Mesothelial cell of epicardium (in vitro differentiated cells): ENCODE measurements around the gene STAT5A. TPM values are rescaled to one million over a fixed set of nuclear protein-coding genes. Genes with fewer than 3 reads are reported as not detected.

ENCODE experiments used
- DNase-seq, 2 experiments: peaks; one replicate each; pipeline ENCODE4 v3.0.0; 2021; ENCODE audit warnings: low spot score in 2 of 2; ENCODE audit not compliant: unreplicated experiment in 2 of 2
- H3K27ac Mint-ChIP-seq: 2 replicates; pipeline ENCODE4 v1.8.0; 2021; ENCODE audit warnings: mixed read lengths
- H3K27me3 Mint-ChIP-seq: 2 replicates; pipeline ENCODE4 v1.8.0; 2021; ENCODE audit warnings: low read depth, mixed read lengths
- H3K36me3 Mint-ChIP-seq: 2 replicates; pipeline ENCODE4 v1.8.0; 2021; ENCODE audit warnings: mixed read lengths
- H3K4me1 Mint-ChIP-seq: 2 replicates; pipeline ENCODE4 v1.8.0; 2021; ENCODE audit warnings: mixed read lengths
- H3K4me3 Mint-ChIP-seq: 2 replicates; pipeline ENCODE4 v1.8.0; 2021; ENCODE audit warnings: mild to moderate bottlenecking, moderate library complexity, mixed read lengths
- H3K9me3 Mint-ChIP-seq: 2 replicates; pipeline ENCODE4 v1.8.0; 2021; ENCODE audit warnings: mixed read lengths
- total RNA-seq: library from RNA; stranded (reverse); gene quantifications from 3 replicates; pipeline ENCODE4 v1.2.1, GENCODE V29; 2021
- TF ChIP-seq, protein P1 (sequence below): fragments of 200-600 bp; sonication (generic); IDR thresholded peaks from one replicate; pipeline ENCODE4 v1.5.0; 2021; ENCODE audit warnings: antibody characterized with exemption; ENCODE audit not compliant: unreplicated experiment

The STAT5A gene
- total RNA-seq, 1 donor from 2014 or later, result 11.7 TPM

DNA sequence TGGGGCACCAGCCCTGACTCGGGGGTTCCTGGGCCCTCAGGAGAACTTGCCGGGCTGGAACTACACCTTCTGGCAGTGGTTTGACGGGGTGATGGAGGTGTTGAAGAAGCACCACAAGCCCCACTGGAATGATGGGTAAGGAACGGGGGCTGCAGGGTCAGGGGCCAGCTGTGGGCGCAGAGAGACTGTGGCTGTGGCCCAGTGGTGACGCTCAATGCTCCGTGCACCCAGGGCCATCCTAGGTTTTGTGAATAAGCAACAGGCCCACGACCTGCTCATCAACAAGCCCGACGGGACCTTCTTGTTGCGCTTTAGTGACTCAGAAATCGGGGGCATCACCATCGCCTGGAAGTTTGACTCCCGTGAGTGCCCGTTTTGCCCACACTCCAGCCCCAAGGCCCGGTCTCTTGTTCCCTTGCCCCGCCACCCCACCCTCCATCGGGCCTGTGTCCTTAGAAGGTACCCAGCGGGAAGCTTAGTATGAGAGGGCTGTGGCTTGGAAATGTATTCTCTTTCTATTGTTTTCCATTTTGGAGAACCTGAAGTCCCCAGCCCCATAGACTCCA is 19.1 kb downstream of the STAT5A start:
- Mint-ChIP-seq H3K4me3 (no peak overlapping the region), H3K4me1 (peaks cover 26% of the 10 kb centered on the region), H3K36me3 (no peaks in the 10 kb centered on the region), H3K27me3 (no peaks in the 10 kb centered on the region), H3K9me3 (no peaks in the 10 kb centered on the region), H3K27ac (no peak overlapping the region)
- TF ChIP-seq, protein P1, sequence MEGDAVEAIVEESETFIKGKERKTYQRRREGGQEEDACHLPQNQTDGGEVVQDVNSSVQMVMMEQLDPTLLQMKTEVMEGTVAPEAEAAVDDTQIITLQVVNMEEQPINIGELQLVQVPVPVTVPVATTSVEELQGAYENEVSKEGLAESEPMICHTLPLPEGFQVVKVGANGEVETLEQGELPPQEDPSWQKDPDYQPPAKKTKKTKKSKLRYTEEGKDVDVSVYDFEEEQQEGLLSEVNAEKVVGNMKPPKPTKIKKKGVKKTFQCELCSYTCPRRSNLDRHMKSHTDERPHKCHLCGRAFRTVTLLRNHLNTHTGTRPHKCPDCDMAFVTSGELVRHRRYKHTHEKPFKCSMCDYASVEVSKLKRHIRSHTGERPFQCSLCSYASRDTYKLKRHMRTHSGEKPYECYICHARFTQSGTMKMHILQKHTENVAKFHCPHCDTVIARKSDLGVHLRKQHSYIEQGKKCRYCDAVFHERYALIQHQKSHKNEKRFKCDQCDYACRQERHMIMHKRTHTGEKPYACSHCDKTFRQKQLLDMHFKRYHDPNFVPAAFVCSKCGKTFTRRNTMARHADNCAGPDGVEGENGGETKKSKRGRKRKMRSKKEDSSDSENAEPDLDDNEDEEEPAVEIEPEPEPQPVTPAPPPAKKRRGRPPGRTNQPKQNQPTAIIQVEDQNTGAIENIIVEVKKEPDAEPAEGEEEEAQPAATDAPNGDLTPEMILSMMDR, result no peak
- DNase-seq, result no peak

DNA sequence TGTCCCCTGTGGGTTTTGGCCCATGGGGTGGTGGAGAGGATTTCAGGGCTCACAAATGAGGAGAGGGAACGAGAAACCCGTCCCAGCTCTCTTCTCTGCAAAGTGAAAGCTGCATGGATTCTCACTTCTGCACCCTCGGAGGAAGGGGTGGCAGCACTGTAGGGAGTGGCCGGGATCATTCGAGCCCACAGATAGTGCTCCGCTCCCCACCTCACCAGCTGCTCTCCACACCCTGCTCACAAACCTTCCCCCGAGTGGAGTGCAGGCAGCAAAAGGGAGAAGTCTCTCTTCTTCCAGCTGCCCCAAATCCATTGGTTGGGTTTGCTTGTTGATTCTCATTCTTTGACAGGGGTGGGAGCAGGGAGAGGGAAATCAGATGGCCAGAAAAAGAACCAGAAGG is 20.1 kb downstream of the STAT5A start:
- H3K4me3 Mint-ChIP-seq, result no peak overlapping the region
- TF ChIP-seq, protein P1, result no peak
- DNase-seq, result no peak
- no peaks in the 10 kb centered on the region for H3K9me3 Mint-ChIP-seq
- no peaks in the 10 kb centered on the region for H3K36me3 Mint-ChIP-seq
- no peaks in the 10 kb centered on the region for H3K27me3 Mint-ChIP-seq
- no peak overlapping the region for H3K27ac Mint-ChIP-seq
- H3K4me1 Mint-ChIP-seq, result peaks cover 26% of the 10 kb centered on the region

DNA sequence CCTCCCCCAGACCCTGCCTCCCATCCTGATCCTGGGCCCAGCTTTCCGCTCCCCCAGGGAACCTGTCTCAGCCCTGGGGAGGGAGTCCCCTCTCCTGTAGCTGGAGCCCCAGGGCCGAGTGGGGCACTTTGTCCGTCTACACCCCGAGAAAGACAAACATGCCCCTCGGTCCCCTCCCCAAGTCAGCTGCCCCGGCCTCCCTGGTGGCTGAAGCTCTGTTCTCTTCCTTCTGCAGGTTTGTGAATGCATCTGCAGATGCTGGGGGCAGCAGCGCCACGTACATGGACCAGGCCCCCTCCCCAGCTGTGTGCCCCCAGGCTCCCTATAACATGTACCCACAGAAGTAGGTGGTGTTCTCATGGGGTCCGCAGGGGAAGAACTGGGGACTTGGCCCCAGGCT is 20.8 kb downstream of the STAT5A start:
- TF ChIP-seq, protein P1, result no peak
- Mint-ChIP-seq H3K36me3 (peaks cover 4% of the 10 kb centered on the region), H3K27ac (peak overlapping the region; percentile 21), H3K27me3 (no peaks in the 10 kb centered on the region), H3K9me3 (no peaks in the 10 kb centered on the region), H3K4me1 (peaks cover 31% of the 10 kb centered on the region), H3K4me3 (no peak overlapping the region)
- no peak for DNase-seq

DNA sequence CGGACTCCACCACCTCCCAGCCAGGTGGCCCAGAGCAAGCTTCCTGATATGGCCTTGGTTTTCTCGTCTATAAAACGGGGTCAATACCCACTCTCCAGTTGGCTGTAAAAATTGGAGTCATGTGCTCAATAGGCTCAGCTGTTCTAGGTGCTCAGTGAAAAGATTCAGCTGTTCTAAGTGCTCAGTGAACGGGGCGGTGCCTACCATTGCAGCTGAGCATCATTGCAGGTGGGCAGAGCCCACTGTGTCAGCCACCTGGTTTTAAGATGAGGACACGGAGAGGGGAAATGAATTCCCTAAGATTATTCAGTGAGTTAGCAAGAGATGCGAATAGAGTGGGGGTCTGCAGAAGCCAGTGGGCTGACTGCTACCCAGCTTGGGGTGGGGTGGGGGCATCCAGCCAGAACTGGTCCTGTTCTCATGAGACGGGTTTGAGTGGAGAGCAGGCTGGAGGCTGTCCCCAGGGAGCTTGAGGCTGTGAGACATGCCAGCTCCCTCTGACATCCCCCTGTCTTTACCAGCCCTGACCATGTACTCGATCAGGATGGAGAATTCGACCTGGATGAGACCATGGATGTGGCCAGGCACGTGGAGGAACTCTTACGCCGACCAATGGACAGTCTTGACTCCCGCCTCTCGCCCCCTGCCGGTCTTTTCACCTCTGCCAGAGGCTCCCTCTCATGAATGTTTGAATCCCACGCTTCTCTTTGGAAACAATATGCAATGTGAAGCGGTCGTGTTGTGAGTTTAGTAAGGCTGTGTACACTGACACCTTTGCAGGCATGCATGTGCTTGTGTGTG is 21.9 kb downstream of the STAT5A start:
- no peak overlapping the region for H3K4me3 Mint-ChIP-seq
- no peak for DNase-seq
- TF ChIP-seq, protein P1, result no peak
- H3K4me1 Mint-ChIP-seq, result peaks cover 31% of the 10 kb centered on the region
- peaks cover 5% of the 10 kb centered on the region for H3K36me3 Mint-ChIP-seq
- no peaks in the 10 kb centered on the region for H3K9me3 Mint-ChIP-seq
- H3K27me3 Mint-ChIP-seq, result no peaks in the 10 kb centered on the region
- peak overlapping the region; percentile 97 for H3K27ac Mint-ChIP-seq

DNA sequence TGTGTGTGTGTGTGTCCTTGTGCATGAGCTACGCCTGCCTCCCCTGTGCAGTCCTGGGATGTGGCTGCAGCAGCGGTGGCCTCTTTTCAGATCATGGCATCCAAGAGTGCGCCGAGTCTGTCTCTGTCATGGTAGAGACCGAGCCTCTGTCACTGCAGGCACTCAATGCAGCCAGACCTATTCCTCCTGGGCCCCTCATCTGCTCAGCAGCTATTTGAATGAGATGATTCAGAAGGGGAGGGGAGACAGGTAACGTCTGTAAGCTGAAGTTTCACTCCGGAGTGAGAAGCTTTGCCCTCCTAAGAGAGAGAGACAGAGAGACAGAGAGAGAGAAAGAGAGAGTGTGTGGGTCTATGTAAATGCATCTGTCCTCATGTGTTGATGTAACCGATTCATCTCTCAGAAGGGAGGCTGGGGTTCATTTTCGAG is 22.5 kb downstream of the STAT5A start:
- Mint-ChIP-seq H3K9me3 (no peaks in the 10 kb centered on the region), H3K36me3 (peaks cover 11% of the 10 kb centered on the region), H3K27ac (peak overlapping the region; percentile 97), H3K4me1 (peaks cover 31% of the 10 kb centered on the region), H3K27me3 (no peaks in the 10 kb centered on the region), H3K4me3 (no peak overlapping the region)
- DNase-seq, result no peak
- TF ChIP-seq, protein P1, result no peak
